GM23338 (cell line): ENCODE results near the gene CLDN22. TPM values are rescaled to one million over a fixed set of nuclear protein-coding genes. Genes with fewer than 3 reads are reported as not detected.

ENCODE experiments used
- ATAC-seq: fragments of 200-7000 bp; cut with Tn5 transposase; 3 replicates; pipeline ENCODE4 v1.9.1; 2020
- DNase-seq: peaks from one replicate; pipeline ENCODE4 v3.0.0-alpha.2; 2015; ENCODE audit warnings: low spot score
- H2AFZ ChIP-seq: fragments of 200-600 bp; sonication (generic); 2 replicates; pipeline ENCODE4 v1.8.0; 2016; ENCODE audit warnings: antibody characterized with exemption, mild to moderate bottlenecking, moderate library complexity
- H3F3A ChIP-seq: fragments of 200-600 bp; sonication (generic); replicated peaks from 2 replicates; pipeline ENCODE4 v1.8.0; 2017; ENCODE audit warnings: antibody characterized with exemption, mixed run types, low read depth
- H3K27ac ChIP-seq: fragments of 200-600 bp; sonication (generic); 2 replicates; pipeline ENCODE4 v1.6.1; 2016; ENCODE audit warnings: low read depth
- H3K27me3 ChIP-seq: fragments of 200-600 bp; sonication (generic); 2 replicates; pipeline ENCODE4 v1.8.0; 2016; ENCODE audit warnings: mild to moderate bottlenecking, mixed run types, moderate library complexity; ENCODE audit not compliant: insufficient read depth
- H3K36me3 ChIP-seq: fragments of 200-600 bp; sonication (generic); 2 replicates; pipeline ENCODE4 v1.8.0; 2016; ENCODE audit warnings: mild to moderate bottlenecking; ENCODE audit not compliant: insufficient read depth
- H3K4me1 ChIP-seq: fragments of 200-600 bp; sonication (generic); 2 replicates; pipeline ENCODE4 v1.8.0; 2016; ENCODE audit warnings: mild to moderate bottlenecking, moderate library complexity; ENCODE audit not compliant: insufficient read depth
- H3K4me2 ChIP-seq: fragments of 200-600 bp; sonication (generic); 2 replicates; pipeline ENCODE4 v1.7.1; 2017; ENCODE audit warnings: mixed run types
- H3K4me3 ChIP-seq: fragments of 200-600 bp; sonication (generic); 2 replicates; pipeline ENCODE4 v1.6.1; 2016; ENCODE audit warnings: mixed run types
- H3K79me2 ChIP-seq: fragments of 200-600 bp; sonication (generic); replicated peaks from 2 replicates; pipeline ENCODE4 v1.8.0; 2017; ENCODE audit warnings: mild to moderate bottlenecking; ENCODE audit not compliant: insufficient read depth
- H3K9me2 ChIP-seq: fragments of 200-600 bp; sonication (generic); 2 replicates; pipeline ENCODE4 v1.8.0; 2017; ENCODE audit not compliant: insufficient read depth
- H4K20me1 ChIP-seq: fragments of 200-600 bp; sonication (generic); replicated peaks from 2 replicates; pipeline ENCODE4 v1.8.0; 2017; ENCODE audit warnings: mild to moderate bottlenecking; ENCODE audit not compliant: insufficient read depth
- H3K27ac Mint-ChIP-seq: 2 replicates; pipeline ENCODE4 v1.8.0; 2020; ENCODE audit warnings: inconsistent platforms, mild to moderate bottlenecking, moderate library complexity, mixed read lengths
- H3K27me3 Mint-ChIP-seq: 3 replicates; pipeline ENCODE4 v1.8.0; 2022; ENCODE audit warnings: low read depth, mild to moderate bottlenecking, moderate library complexity, mixed read lengths, inconsistent platforms; ENCODE audit not compliant: insufficient read depth, poor library complexity
- H3K36me3 Mint-ChIP-seq: 3 replicates; pipeline ENCODE4 v1.8.0; 2021; ENCODE audit warnings: low read depth, mild to moderate bottlenecking, inconsistent platforms, moderate library complexity, mixed read lengths
- H3K4me1 Mint-ChIP-seq: 3 replicates; pipeline ENCODE4 v1.8.0; 2020; ENCODE audit warnings: mild to moderate bottlenecking, inconsistent platforms, mixed read lengths
- H3K4me3 Mint-ChIP-seq: 3 replicates; pipeline ENCODE4 v1.8.0; 2021; ENCODE audit warnings: moderate library complexity, mild to moderate bottlenecking, inconsistent platforms, mixed read lengths
- H3K9me3 Mint-ChIP-seq: 3 replicates; pipeline ENCODE4 v1.8.0; 2020; ENCODE audit warnings: moderate library complexity, mild to moderate bottlenecking, inconsistent platforms, mixed read lengths
- CREB1 ChIP-seq: fragments of 250-450 bp; sonication (Bioruptor Pico); IDR thresholded peaks from 2 replicates; pipeline ENCODE4 v1.5.0; 2020; ENCODE audit warnings: low read depth, mild to moderate bottlenecking, moderate library complexity
- CTCF ChIP-seq, 2 experiments: fragments of 200-600 bp in 1 of 2; sonication (generic) in 1 of 2; conservative IDR thresholded peaks; 2 replicates each; pipeline versions ENCODE4 v1.5.1 to v1.6.1; 2016 to 2017; ENCODE audit warnings: antibody characterized with exemption in 2 of 2, low read depth in 2 of 2, mild to moderate bottlenecking in 2 of 2, moderate library complexity in 1 of 2
- EZH2 ChIP-seq: fragments of 200-600 bp; sonication (generic); IDR thresholded peaks from one replicate; pipeline ENCODE4 v1.8.0; 2017; ENCODE audit warnings: antibody characterized with exemption, mild to moderate bottlenecking, low read depth; ENCODE audit not compliant: unreplicated experiment
- EZH2phosphoT487 ChIP-seq: fragments of 200-600 bp; sonication (generic); IDR thresholded peaks from one replicate; pipeline ENCODE4 v1.8.1; 2018; ENCODE audit warnings: antibody characterized with exemption; ENCODE audit not compliant: unreplicated experiment
- JUNB ChIP-seq: IDR thresholded peaks from one replicate; pipeline ENCODE4 v1.6.1; 2016; ENCODE audit warnings: antibody characterized with exemption; ENCODE audit not compliant: unreplicated experiment
- NANOG ChIP-seq: IDR thresholded peaks from 2 replicates; pipeline ENCODE4 v1.6.1; 2016; ENCODE audit warnings: antibody characterized with exemption, borderline replicate concordance
- POLR2AphosphoS5 ChIP-seq: IDR thresholded peaks from 2 replicates; pipeline ENCODE4 v1.6.1; 2016; ENCODE audit warnings: antibody characterized with exemption, low read depth
- ZNF114 ChIP-seq: fragments of 250-450 bp; sonication (Bioruptor Pico); IDR thresholded peaks from 2 replicates; pipeline ENCODE4 v1.5.0; 2020; ENCODE audit warnings: mild to moderate bottlenecking, moderate library complexity
- ZNF331 ChIP-seq: fragments of 250-450 bp; sonication (Bioruptor Pico); IDR thresholded peaks from 2 replicates; pipeline ENCODE4 v1.5.0; 2020; ENCODE audit warnings: low read depth, mild to moderate bottlenecking, moderate library complexity
- ZNF462 ChIP-seq: fragments of 250-450 bp; sonication (Bioruptor Pico); IDR thresholded peaks from 2 replicates; pipeline ENCODE4 v1.5.0; 2020; ENCODE audit warnings: mild to moderate bottlenecking, moderate library complexity
- polyA plus RNA-seq: library from polyadenylated mRNA; unstranded; fragments of >200 nt; fragmentation: Nextera tagmentation; extraction: Ambion mirVana; gene quantifications from 2 replicates; pipeline ENCODE4 v1.2.1, GENCODE V29; 2016
- total RNA-seq: library from RNA; depleted of rRNA; stranded (reverse); fragments of >200 nt; shearing (Covaris generic); gene quantifications from 2 replicates; pipeline ENCODE4 v1.2.3, GENCODE V29; 2014
- TF ChIP-seq, protein P1 (sequence below): IDR thresholded peaks from 2 replicates; pipeline ENCODE4 v1.6.1; 2016; ENCODE audit warnings: antibody characterized with exemption

Gene CLDN22
- total and polyA plus RNA-seq, 2 experiments from 2014 or later, result not detected

GRCh38 chr4:183356173-183356830 is 36.2 kb upstream of the CLDN22 start:
- ATAC-seq (no peak), DNase-seq (no peak)
- 0 out of 2 replicates have a peak, but pooled peaks cover 4% of the 10 kb centered on the region for H3K9me2 ChIP-seq
- H3K36me3 ChIP-seq, result no peaks in the 10 kb centered on the region
- TF ChIP-seq JUNB, result no peak
- no peak overlapping the region for H3K4me2 ChIP-seq
- Mint-ChIP-seq H3K27ac (no peak overlapping the region), H3K36me3 (no peaks in the 10 kb centered on the region), H3K4me1 (peaks cover 3% of the 10 kb centered on the region), H3K9me3 (no peaks in the 10 kb centered on the region; the same call in none of the 3 replicates), H3K4me3 (no peak overlapping the region), H3K27me3 (peaks cover 2% of the 10 kb centered on the region)
- H3K27ac ChIP-seq, result no peak overlapping the region
- no peaks in the 10 kb centered on the region for H4K20me1 ChIP-seq
- peak overlapping the region; percentile 56; the same call in 1 of the 2 replicates for H2AFZ ChIP-seq
- no peaks in the 10 kb centered on the region for H3K4me1 ChIP-seq
- H3K79me2 ChIP-seq, result no peaks in the 10 kb centered on the region
- H3K27me3 ChIP-seq, result no peaks in the 10 kb centered on the region
- H3F3A ChIP-seq, result no peaks in the 10 kb centered on the region
- H3K4me3 ChIP-seq, result no peak overlapping the region

GRCh38 chr4:183355405-183355804 is 35.3 kb upstream of the CLDN22 start:
- peaks cover 2% of the 10 kb centered on the region for H3K27me3 Mint-ChIP-seq
- peaks cover 3% of the 10 kb centered on the region for H3K4me1 Mint-ChIP-seq
- no peaks in the 10 kb centered on the region for H3K79me2 ChIP-seq
- H3K27ac Mint-ChIP-seq, result no peak overlapping the region
- H3K36me3 Mint-ChIP-seq, result no peaks in the 10 kb centered on the region
- H3K4me1 ChIP-seq, result no peaks in the 10 kb centered on the region
- no peaks in the 10 kb centered on the region for H3F3A ChIP-seq
- H4K20me1 ChIP-seq, result no peaks in the 10 kb centered on the region
- no peak overlapping the region for H3K4me3 Mint-ChIP-seq
- H3K27ac ChIP-seq, result no peak overlapping the region
- H3K9me3 Mint-ChIP-seq, result no peaks in the 10 kb centered on the region; the same call in none of the 3 replicates
- no peaks in the 10 kb centered on the region for H3K27me3 ChIP-seq
- H3K9me2 ChIP-seq, result no peaks in the 10 kb centered on the region
- H3K36me3 ChIP-seq, result no peaks in the 10 kb centered on the region
- DNase-seq (no peak), ATAC-seq (no peak)
- no peak overlapping the region for H3K4me3 ChIP-seq
- no peak overlapping the region for H2AFZ ChIP-seq
- H3K4me2 ChIP-seq, result no peak overlapping the region
- TF ChIP-seq ZNF462 (CRISPR knock-in tag), result no peak
- TF ChIP-seq ZNF331 (CRISPR knock-in tag), result no peak
- no peak for TF ChIP-seq CTCF (conservative IDR thresholded peaks at IDR 0.05; ENCODE audit: low read depth in 2 of 2)
- no peak for TF ChIP-seq ZNF114 (CRISPR knock-in tag)
- no peak for TF ChIP-seq JUNB
- TF ChIP-seq, protein P1, sequence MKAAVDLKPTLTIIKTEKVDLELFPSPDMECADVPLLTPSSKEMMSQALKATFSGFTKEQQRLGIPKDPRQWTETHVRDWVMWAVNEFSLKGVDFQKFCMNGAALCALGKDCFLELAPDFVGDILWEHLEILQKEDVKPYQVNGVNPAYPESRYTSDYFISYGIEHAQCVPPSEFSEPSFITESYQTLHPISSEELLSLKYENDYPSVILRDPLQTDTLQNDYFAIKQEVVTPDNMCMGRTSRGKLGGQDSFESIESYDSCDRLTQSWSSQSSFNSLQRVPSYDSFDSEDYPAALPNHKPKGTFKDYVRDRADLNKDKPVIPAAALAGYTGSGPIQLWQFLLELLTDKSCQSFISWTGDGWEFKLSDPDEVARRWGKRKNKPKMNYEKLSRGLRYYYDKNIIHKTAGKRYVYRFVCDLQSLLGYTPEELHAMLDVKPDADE, result no peak
- TF ChIP-seq NANOG, result no peak
- TF ChIP-seq EZH2phosphoT487, result no peak
- TF ChIP-seq EZH2, result no peak
- no peak for TF ChIP-seq POLR2AphosphoS5
- TF ChIP-seq CREB1 (CRISPR knock-in tag), result no peak
